HEK293 (cell line): ENCODE measurements around the gene PCBP3.

Source experiments
- HOXA7 ChIP-seq: sonication (generic); formaldehyde crosslinking; IDR thresholded peaks from 2 replicates; pipeline ENCODE4 v1.8.1; 2022; ENCODE audit warnings: missing genetic modification reagents, borderline replicate concordance
- MYNN ChIP-seq: fragments of 450-650 bp; formaldehyde crosslinking; IDR thresholded peaks from 2 replicates; pipeline ENCODE4 v1.5.1; 2016; ENCODE audit warnings: missing biosample characterization, missing genetic modification characterization, borderline replicate concordance
- SETDB1 ChIP-seq: IDR thresholded peaks from one replicate; pipeline ENCODE4 v1.6.1; 2017; ENCODE audit warnings: mild to moderate bottlenecking, low read length, moderate library complexity, mixed read lengths; ENCODE audit not compliant: insufficient read length
- ZNF274 ChIP-seq, 2 experiments: fragments of 200-500 bp in 1 of 2; fragments of 450-650 bp in 1 of 2; sonication (Bioruptor generic) in 1 of 2; formaldehyde crosslinking in 1 of 2; IDR thresholded peaks; 2 replicates each; pipeline versions ENCODE4 v1.5.1 to v1.6.1; 2014 to 2016; ENCODE audit warnings: borderline replicate concordance in 1 of 2, inconsistent platforms in 1 of 2, low read length in 1 of 2, missing biosample characterization in 1 of 2, missing genetic modification characterization in 1 of 2
- ZNF416 ChIP-seq: fragments of 450-650 bp; formaldehyde crosslinking; IDR thresholded peaks from 2 replicates; pipeline ENCODE4 v1.5.1; 2016; ENCODE audit warnings: missing biosample characterization, missing genetic modification characterization
- ZNF785 ChIP-seq: fragments of 450-650 bp; formaldehyde crosslinking; IDR thresholded peaks from 2 replicates; pipeline ENCODE4 v1.5.1; 2016; ENCODE audit warnings: missing biosample characterization, missing genetic modification characterization
- TF ChIP-seq, protein P1 (sequence below): fragments of 450-650 bp; formaldehyde crosslinking; IDR thresholded peaks from 2 replicates; pipeline ENCODE4 v1.5.1; 2016; ENCODE audit warnings: missing biosample characterization, missing genetic modification characterization
- TF ChIP-seq, protein P2 (sequence below): fragments of 450-650 bp; formaldehyde crosslinking; IDR thresholded peaks from 2 replicates; pipeline ENCODE4 v1.5.1; 2016; ENCODE audit warnings: missing biosample characterization, missing genetic modification characterization
- TF ChIP-seq, protein P3 (sequence below): fragments of 450-650 bp; formaldehyde crosslinking; IDR thresholded peaks from 2 replicates; pipeline ENCODE4 v1.5.1; 2016; ENCODE audit warnings: missing biosample characterization, missing genetic modification characterization
- TF ChIP-seq, protein P4 (sequence below): fragments of 450-650 bp; formaldehyde crosslinking; IDR thresholded peaks from 2 replicates; pipeline ENCODE4 v1.5.1; 2017; ENCODE audit warnings: missing biosample characterization, mild to moderate bottlenecking, missing genetic modification characterization, moderate library complexity
- TF ChIP-seq, protein P5 (sequence below): fragments of 450-650 bp; formaldehyde crosslinking; IDR thresholded peaks from 2 replicates; pipeline ENCODE4 v1.5.1; 2016; ENCODE audit warnings: missing biosample characterization, missing genetic modification characterization
- TF ChIP-seq, protein P6 (sequence below): fragments of 450-650 bp; formaldehyde crosslinking; IDR thresholded peaks from 2 replicates; pipeline ENCODE4 v1.5.1; 2016; ENCODE audit warnings: missing biosample characterization, missing genetic modification characterization

DNA sequence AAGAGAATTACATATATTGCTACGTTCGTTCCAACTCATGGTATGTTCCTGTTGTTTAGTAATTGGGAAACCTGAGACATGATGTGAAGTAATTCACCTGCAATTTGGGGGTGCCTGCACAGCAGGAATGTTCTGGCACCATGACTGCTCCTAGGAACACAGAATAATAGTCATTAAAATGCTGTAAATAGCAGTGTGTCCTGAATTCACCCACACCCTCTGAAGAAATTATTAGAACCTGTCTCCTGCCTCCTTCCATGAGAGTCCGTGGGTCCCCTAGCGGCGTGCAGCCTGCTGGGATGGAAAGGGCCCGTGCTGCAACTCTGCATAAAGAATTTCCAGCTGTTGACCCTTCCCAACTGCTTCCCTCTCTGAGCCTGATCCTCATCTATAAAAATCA lies 143.1 kb downstream of the PCBP3 start:
- TF ChIP-seq HOXA7 (no peak), MYNN (tag by site-specific recombination) (no peak), ZNF785 (tag by site-specific recombination) (no peak), ZNF274 (IDR thresholded peaks at IDR 0.05; ENCODE audit: low read length) (no peak), ZNF274 (tag by site-specific recombination; IDR thresholded peaks at IDR 0.05; ENCODE audit: borderline replicate concordance) (no peak), ZNF416 (tag by site-specific recombination) (no peak), SETDB1 (no peak)
- TF ChIP-seq, protein P1, sequence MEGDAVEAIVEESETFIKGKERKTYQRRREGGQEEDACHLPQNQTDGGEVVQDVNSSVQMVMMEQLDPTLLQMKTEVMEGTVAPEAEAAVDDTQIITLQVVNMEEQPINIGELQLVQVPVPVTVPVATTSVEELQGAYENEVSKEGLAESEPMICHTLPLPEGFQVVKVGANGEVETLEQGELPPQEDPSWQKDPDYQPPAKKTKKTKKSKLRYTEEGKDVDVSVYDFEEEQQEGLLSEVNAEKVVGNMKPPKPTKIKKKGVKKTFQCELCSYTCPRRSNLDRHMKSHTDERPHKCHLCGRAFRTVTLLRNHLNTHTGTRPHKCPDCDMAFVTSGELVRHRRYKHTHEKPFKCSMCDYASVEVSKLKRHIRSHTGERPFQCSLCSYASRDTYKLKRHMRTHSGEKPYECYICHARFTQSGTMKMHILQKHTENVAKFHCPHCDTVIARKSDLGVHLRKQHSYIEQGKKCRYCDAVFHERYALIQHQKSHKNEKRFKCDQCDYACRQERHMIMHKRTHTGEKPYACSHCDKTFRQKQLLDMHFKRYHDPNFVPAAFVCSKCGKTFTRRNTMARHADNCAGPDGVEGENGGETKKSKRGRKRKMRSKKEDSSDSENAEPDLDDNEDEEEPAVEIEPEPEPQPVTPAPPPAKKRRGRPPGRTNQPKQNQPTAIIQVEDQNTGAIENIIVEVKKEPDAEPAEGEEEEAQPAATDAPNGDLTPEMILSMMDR = no peak
- TF ChIP-seq, protein P2, sequence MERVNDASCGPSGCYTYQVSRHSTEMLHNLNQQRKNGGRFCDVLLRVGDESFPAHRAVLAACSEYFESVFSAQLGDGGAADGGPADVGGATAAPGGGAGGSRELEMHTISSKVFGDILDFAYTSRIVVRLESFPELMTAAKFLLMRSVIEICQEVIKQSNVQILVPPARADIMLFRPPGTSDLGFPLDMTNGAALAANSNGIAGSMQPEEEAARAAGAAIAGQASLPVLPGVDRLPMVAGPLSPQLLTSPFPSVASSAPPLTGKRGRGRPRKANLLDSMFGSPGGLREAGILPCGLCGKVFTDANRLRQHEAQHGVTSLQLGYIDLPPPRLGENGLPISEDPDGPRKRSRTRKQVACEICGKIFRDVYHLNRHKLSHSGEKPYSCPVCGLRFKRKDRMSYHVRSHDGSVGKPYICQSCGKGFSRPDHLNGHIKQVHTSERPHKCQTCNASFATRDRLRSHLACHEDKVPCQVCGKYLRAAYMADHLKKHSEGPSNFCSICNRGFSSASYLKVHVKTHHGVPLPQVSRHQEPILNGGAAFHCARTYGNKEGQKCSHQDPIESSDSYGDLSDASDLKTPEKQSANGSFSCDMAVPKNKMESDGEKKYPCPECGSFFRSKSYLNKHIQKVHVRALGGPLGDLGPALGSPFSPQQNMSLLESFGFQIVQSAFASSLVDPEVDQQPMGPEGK (tag by site-specific recombination) = no peak
- TF ChIP-seq, protein P3, sequence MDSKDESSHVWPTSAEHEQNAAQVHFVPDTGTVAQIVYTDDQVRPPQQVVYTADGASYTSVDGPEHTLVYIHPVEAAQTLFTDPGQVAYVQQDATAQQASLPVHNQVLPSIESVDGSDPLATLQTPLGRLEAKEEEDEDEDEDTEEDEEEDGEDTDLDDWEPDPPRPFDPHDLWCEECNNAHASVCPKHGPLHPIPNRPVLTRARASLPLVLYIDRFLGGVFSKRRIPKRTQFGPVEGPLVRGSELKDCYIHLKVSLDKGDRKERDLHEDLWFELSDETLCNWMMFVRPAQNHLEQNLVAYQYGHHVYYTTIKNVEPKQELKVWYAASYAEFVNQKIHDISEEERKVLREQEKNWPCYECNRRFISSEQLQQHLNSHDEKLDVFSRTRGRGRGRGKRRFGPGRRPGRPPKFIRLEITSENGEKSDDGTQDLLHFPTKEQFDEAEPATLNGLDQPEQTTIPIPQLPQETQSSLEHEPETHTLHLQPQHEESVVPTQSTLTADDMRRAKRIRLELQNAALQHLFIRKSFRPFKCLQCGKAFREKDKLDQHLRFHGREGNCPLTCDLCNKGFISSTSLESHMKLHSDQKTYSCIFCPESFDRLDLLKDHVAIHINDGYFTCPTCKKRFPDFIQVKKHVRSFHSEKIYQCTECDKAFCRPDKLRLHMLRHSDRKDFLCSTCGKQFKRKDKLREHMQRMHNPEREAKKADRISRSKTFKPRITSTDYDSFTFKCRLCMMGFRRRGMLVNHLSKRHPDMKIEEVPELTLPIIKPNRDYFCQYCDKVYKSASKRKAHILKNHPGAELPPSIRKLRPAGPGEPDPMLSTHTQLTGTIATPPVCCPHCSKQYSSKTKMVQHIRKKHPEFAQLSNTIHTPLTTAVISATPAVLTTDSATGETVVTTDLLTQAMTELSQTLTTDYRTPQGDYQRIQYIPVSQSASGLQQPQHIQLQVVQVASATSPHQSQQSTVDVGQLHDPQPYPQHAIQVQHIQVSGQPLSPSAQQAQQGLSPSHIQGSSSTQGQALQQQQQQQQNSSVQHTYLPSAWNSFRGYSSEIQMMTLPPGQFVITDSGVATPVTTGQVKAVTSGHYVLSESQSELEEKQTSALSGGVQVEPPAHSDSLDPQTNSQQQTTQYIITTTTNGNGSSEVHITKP (tag by site-specific recombination) = no peak
- TF ChIP-seq, protein P4, sequence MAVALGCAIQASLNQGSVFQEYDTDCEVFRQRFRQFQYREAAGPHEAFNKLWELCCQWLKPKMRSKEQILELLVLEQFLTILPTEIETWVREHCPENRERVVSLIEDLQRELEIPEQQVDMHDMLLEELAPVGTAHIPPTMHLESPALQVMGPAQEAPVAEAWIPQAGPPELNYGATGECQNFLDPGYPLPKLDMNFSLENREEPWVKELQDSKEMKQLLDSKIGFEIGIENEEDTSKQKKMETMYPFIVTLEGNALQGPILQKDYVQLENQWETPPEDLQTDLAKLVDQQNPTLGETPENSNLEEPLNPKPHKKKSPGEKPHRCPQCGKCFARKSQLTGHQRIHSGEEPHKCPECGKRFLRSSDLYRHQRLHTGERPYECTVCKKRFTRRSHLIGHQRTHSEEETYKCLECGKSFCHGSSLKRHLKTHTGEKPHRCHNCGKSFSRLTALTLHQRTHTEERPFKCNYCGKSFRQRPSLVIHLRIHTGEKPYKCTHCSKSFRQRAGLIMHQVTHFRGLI = no peak
- TF ChIP-seq, protein P5, sequence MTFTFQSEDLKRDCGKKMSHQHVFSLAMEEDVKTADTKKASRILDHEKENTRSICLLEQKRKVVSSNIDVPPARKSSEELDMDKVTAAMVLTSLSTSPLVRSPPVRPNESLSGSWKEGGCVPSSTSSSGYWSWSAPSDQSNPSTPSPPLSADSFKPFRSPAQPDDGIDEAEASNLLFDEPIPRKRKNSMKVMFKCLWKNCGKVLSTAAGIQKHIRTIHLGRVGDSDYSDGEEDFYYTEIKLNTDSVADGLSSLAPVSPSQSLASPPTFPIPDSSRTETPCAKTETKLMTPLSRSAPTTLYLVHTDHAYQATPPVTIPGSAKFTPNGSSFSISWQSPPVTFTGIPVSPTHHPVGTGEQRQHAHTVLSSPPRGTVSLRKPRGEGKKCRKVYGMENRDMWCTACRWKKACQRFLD (tag by site-specific recombination) = no peak
- TF ChIP-seq, protein P6, sequence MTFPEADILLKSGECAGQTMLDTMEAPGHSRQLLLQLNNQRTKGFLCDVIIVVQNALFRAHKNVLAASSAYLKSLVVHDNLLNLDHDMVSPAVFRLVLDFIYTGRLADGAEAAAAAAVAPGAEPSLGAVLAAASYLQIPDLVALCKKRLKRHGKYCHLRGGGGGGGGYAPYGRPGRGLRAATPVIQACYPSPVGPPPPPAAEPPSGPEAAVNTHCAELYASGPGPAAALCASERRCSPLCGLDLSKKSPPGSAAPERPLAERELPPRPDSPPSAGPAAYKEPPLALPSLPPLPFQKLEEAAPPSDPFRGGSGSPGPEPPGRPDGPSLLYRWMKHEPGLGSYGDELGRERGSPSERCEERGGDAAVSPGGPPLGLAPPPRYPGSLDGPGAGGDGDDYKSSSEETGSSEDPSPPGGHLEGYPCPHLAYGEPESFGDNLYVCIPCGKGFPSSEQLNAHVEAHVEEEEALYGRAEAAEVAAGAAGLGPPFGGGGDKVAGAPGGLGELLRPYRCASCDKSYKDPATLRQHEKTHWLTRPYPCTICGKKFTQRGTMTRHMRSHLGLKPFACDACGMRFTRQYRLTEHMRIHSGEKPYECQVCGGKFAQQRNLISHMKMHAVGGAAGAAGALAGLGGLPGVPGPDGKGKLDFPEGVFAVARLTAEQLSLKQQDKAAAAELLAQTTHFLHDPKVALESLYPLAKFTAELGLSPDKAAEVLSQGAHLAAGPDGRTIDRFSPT (tag by site-specific recombination) = no peak
